CD4-positive, alpha-beta T cell (primary cell): ENCODE results near the gene FBXO30. TPM values are rescaled to one million over a fixed set of nuclear protein-coding genes. Genes with fewer than 3 reads are reported as not detected.

Experiments
- ATAC-seq: fragments of 200-7000 bp; cut with Tn5 transposase; one replicate; pipeline ENCODE4 v1.10.0; 2022; ENCODE audit warnings: mild to moderate bottlenecking; ENCODE audit not compliant: poor library complexity
- CTCF ChIA-PET: fragments of 350-600 bp; sonication (Branson Sonifier 250); formaldehyde crosslinking; loops from one replicate; lab custom pipeline; 2021; ENCODE audit warnings: antibody characterized with exemption, inconsistent platforms; lab: Charles Lee
- POLR2A ChIA-PET: fragments of 350-600 bp; sonication (Branson Sonifier 250); formaldehyde crosslinking; loops from one replicate; lab custom pipeline; 2021; ENCODE audit warnings: antibody characterized with exemption, inconsistent platforms; lab: Charles Lee
- DNase-seq, 14 experiments: peaks; one replicate each; pipeline ENCODE4 v3.0.0-alpha.2; 2013 to 2020; ENCODE audit warnings: mixed read lengths in 2 of 14
- H3K27ac ChIP-seq, 2 donors: one replicate each; pipeline versions ENCODE4 v1.5.1 to v1.7.0; 2013; ENCODE audit warnings: low read length in 2 of 2, low read depth in 1 of 2, mild to moderate bottlenecking in 1 of 2
- H3K27me3 ChIP-seq, 2 experiments: 1 replicate in 1 of 2; 2 replicates in 1 of 2; pipeline versions ENCODE4 v1.6.1 to v1.7.0; 2013; ENCODE audit warnings: low read length in 2 of 2, control low read depth in 1 of 2, mild to moderate bottlenecking in 1 of 2, moderate library complexity in 1 of 2; ENCODE audit not compliant: insufficient read depth in 2 of 2, control insufficient read depth in 1 of 2
- H3K36me3 ChIP-seq: one replicate; pipeline ENCODE4 v1.6.1; 2013; ENCODE audit warnings: low read length, control low read depth; ENCODE audit not compliant: insufficient read depth
- H3K4me1 ChIP-seq: one replicate; pipeline ENCODE4 v1.6.1; 2013; ENCODE audit warnings: low read length, control low read depth; ENCODE audit not compliant: insufficient read depth
- H3K4me3 ChIP-seq: one replicate; pipeline ENCODE4 v1.5.1; 2013; ENCODE audit warnings: mild to moderate bottlenecking, low read length, moderate library complexity
- H3K9me3 ChIP-seq, 2 experiments: 1 replicate in 1 of 2; 2 replicates in 1 of 2; pipeline versions ENCODE4 v1.6.1 to v1.7.0; 2013; ENCODE audit warnings: low read length in 2 of 2, mild to moderate bottlenecking in 2 of 2, control low read depth in 1 of 2, moderate library complexity in 1 of 2; ENCODE audit not compliant: control insufficient read depth in 1 of 2, insufficient read depth in 1 of 2
- H3K27ac Mint-ChIP-seq: one replicate; pipeline ENCODE4 v1.8.0; 2020; ENCODE audit warnings: mixed read lengths
- H3K27me3 Mint-ChIP-seq: one replicate; pipeline ENCODE4 v1.8.0; 2021; ENCODE audit warnings: mixed read lengths
- H3K36me3 Mint-ChIP-seq: one replicate; pipeline ENCODE4 v1.8.0; 2021; ENCODE audit warnings: low read depth, mixed read lengths
- H3K4me1 Mint-ChIP-seq: one replicate; pipeline ENCODE4 v1.8.0; 2021; ENCODE audit warnings: low read depth, mixed read lengths
- H3K4me3 Mint-ChIP-seq: one replicate; pipeline ENCODE4 v1.8.0; 2020; ENCODE audit warnings: mild to moderate bottlenecking, mixed read lengths
- H3K9me3 Mint-ChIP-seq: one replicate; pipeline ENCODE4 v1.8.0; 2020; ENCODE audit warnings: mixed read lengths
- intact Hi-C, 2 experiments: fragments of 100-400 bp; cut with DNase I in 1 of 2; cut with micrococcal nuclease in 1 of 2; formaldehyde crosslinking; loops; one replicate each; pipeline versions ENCODE4 v1.15.1 to v1.9.0; 2023 to 2025; cut with DNase I, micrococcal nuclease
- total RNA-seq, 174 experiments: library from RNA in 2 of 174; stranded (reverse) in 2 of 174; gene quantifications; one replicate each; pipeline ENCODE4 v1.2.3 and lab custom pipeline; 2021 to 2026
- TF ChIP-seq, protein P1 (sequence below): fragments of 200-600 bp; IDR thresholded peaks from one replicate; pipeline ENCODE4 v1.8.0; 2022; ENCODE audit warnings: antibody characterized with exemption, mild to moderate bottlenecking

Gene FBXO30
- total RNA-seq, 2 experiments from 2014 or later = 1.3 to 1.4 TPM

DNA sequence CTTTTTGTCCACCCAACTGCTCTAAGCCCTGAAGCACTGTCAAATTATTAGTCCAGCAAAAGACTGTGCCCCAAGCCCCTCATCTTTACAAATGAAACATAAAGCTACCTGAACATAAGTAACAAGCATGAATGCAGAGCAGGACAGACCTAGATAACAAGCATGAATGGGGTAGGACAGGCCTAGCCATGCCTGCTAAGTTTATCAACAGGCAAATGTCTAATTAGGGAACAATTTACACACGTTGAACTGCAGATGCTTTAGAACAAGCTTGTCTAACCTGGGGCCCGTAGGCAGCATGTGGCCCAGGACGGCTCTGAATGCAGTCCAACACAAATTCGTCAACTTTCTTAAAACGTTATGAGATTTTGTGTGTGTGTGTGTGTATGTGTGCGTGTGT lies 13.6 kb downstream of the FBXO30 start:
- no peak for DNase-seq
- Mint-ChIP-seq H3K36me3 (peaks cover 37% of the 10 kb centered on the region), H3K4me3 (no peak overlapping the region), H3K27ac (no peak overlapping the region), H3K9me3 (no peaks in the 10 kb centered on the region), H3K4me1 (peaks cover 6% of the 10 kb centered on the region), H3K27me3 (no peaks in the 10 kb centered on the region)
- TF ChIP-seq, protein P1, sequence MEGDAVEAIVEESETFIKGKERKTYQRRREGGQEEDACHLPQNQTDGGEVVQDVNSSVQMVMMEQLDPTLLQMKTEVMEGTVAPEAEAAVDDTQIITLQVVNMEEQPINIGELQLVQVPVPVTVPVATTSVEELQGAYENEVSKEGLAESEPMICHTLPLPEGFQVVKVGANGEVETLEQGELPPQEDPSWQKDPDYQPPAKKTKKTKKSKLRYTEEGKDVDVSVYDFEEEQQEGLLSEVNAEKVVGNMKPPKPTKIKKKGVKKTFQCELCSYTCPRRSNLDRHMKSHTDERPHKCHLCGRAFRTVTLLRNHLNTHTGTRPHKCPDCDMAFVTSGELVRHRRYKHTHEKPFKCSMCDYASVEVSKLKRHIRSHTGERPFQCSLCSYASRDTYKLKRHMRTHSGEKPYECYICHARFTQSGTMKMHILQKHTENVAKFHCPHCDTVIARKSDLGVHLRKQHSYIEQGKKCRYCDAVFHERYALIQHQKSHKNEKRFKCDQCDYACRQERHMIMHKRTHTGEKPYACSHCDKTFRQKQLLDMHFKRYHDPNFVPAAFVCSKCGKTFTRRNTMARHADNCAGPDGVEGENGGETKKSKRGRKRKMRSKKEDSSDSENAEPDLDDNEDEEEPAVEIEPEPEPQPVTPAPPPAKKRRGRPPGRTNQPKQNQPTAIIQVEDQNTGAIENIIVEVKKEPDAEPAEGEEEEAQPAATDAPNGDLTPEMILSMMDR = no peak
- intact Hi-C loops = no loop called here
- ChIA-PET CTCF (no interaction called here), POLR2A (no interaction called here)
- Histone ChIP-seq H3K9me3 (no peaks in the 10 kb centered on the region), H3K4me3 (no peak overlapping the region), H3K27ac (no peak overlapping the region), H3K4me1 (no peaks in the 10 kb centered on the region), H3K36me3 (peaks cover 19% of the 10 kb centered on the region), H3K27me3 (no peaks in the 10 kb centered on the region)
- no peak for ATAC-seq

DNA sequence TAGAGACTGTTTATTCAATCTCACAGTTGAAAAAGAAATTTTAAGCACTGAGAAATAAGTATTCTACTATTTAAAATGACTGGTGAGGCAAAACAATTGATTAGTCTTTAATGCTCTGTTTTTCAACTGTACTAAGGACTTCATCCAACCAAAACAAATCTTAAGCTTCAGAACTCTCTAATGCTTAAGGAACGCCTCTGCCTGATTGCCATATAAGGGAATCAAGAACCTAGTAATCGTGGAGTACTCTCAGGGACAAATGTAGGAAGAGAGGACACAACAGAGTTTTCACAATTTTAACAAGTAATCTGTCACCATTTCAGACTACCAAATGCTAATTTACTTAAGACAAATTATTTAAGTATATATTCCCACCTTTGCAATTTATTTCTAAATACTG lies 16.1 kb downstream of the FBXO30 start:
- no peak for ATAC-seq
- no peaks in the 10 kb centered on the region for H3K9me3 Mint-ChIP-seq
- no peaks in the 10 kb centered on the region for H3K4me1 ChIP-seq
- no peaks in the 10 kb centered on the region for H3K9me3 ChIP-seq
- no peaks in the 10 kb centered on the region for H3K27me3 ChIP-seq
- H3K36me3 ChIP-seq = peaks cover 5% of the 10 kb centered on the region
- H3K27ac Mint-ChIP-seq = no peak overlapping the region
- TF ChIP-seq, protein P1 = no peak
- intact Hi-C loops = no loop called here
- POLR2A ChIA-PET = no interaction called here
- H3K4me3 ChIP-seq = no peak overlapping the region
- H3K4me1 Mint-ChIP-seq = peaks cover 6% of the 10 kb centered on the region
- peaks cover 14% of the 10 kb centered on the region for H3K36me3 Mint-ChIP-seq
- H3K27me3 Mint-ChIP-seq = no peaks in the 10 kb centered on the region
- no peak overlapping the region for H3K4me3 Mint-ChIP-seq
- no peak for DNase-seq
- H3K27ac ChIP-seq = no peak overlapping the region
- CTCF ChIA-PET = no interaction called here

DNA sequence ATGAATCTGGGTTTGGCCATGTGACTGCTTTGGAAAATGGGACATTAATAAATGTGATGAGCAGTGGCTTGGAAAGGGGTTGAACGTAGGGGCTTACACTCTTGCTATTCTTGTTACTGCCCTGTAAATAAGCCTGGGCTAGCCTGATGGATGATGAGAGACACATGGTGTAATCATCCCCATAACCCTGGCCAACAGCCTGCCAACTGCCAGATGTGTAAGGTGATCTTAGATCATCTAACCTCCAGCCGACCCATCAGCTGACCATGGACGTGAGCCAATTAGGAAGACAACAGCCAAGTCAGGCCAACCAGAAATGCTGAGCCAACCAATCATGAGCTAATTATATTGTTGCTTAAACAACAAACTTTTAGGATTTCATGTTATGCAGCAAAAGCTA lies 25.2 kb downstream of the FBXO30 start:
- Histone ChIP-seq H3K4me1 (no peaks in the 10 kb centered on the region), H3K9me3 (peaks cover 3 to 9% of the 10 kb centered on the region in 2 experiments), H3K4me3 (no peak overlapping the region), H3K27me3 (no peaks in the 10 kb centered on the region), H3K27ac (no peak overlapping the region), H3K36me3 (no peaks in the 10 kb centered on the region)
- ATAC-seq = no peak
- TF ChIP-seq, protein P1 = no peak
- peaks cover 31% of the 10 kb centered on the region for H3K36me3 Mint-ChIP-seq
- no peak overlapping the region for H3K4me3 Mint-ChIP-seq
- peaks cover 5% of the 10 kb centered on the region for H3K9me3 Mint-ChIP-seq
- H3K27ac Mint-ChIP-seq = no peak overlapping the region
- DNase-seq = no peak
- H3K27me3 Mint-ChIP-seq = no peaks in the 10 kb centered on the region
- POLR2A ChIA-PET = no interaction called here
- CTCF ChIA-PET = interaction anchor here (0.6 kb wide), 1 partner anchor 851 kb away, joined by 3 read pairs; no protein-coding TSS in a partner anchor
- intact Hi-C loops = no loop called here
- no peaks in the 10 kb centered on the region for H3K4me1 Mint-ChIP-seq
